Suppressor macrophage treated with lipopolysaccharide for 4 hours (primary cell): ENCODE results near the gene SELENOK.
A peak's percentile ranks its signal among the peaks of the same experiment; 100 is the strongest.

Source experiments
- DNase-seq: peaks from one replicate; pipeline ENCODE4 v3.0.0-alpha.2; 2020

The SELENOK gene

GRCh38 chr3:53841296-53841695 is 50.4 kb downstream of the SELENOK start:
- DNase-seq: no peak

DNA sequence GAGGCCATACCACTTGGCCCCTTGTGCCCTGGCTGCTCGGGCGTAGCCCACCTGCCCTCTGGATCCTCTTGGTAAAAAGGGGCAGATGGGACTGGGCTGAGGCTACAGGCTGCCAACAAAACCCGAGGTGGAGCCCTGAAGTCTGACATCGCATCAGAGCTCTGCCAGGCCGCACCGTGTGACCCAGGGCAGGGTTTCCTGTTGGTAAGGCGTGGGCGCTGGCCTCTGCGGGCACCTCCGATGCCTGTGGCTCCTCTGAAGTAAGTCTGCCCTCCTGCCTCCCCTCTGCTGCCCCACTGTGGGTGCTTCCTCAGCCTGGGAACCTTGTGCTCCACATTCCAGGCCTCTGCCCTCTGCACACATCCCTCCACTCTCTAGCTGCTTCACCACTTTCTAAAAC is 54.3 kb downstream of the SELENOK start:
- no peak for DNase-seq

GRCh38 chr3:53836084-53836872 is 55.4 kb downstream of the SELENOK start:
- no peak for DNase-seq

DNA sequence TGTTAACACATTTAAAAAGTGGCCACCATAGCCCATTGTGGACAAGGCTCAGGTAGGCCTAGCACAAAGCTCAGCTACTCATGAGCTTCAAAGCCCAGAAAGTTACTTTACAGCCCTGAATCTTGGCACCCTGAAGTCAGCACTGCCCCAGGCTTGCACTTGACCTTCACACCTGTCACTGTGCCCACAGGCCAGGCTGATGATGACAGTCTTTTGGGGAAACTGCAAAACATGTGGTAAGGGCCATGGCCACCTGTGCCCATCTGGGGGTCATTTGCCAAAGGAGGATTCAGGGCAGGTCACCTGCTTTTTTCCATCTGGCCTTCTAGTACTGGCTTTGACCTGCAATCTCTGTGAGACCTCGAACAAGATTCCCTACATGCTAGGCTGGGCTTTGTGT is 56.4 kb downstream of the SELENOK start:
- no peak for DNase-seq

DNA sequence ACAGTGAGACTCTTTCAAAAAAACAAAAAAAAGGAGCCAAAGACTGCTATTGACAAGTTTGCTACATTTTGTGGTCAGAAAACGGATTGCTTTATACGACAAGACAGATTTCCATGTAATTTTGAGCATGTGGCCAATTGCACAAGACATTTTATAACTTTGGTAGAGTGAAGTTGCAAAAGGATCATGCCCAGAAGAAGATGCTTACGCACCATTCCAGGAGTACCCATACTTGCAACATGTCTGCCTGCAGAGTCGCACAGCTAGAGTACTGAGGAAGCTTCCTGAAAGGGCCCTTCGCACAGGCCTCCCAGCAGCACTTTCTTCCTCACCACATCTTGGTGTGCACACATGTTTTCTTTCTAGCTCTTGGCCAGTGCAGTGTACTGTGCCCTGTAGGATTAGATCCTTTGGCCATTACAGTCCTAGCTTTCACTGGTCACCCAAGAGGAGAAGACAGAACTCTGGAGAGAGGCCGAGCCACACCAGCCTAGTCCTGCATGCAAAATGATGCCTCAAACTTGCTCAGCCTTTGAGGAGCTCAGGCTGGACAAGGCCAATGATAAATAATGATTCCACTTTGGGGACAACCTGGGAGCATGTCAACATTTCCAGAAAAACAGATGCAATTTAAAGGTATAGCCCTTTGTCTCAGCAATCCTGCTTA is 57.1 kb downstream of the SELENOK start:
- DNase-seq: peak; percentile 73
